ENCODE measurements around the gene CEP295NL. TPM values are rescaled to one million over a fixed set of nuclear protein-coding genes. Genes with fewer than 3 reads are reported as not detected.
A peak's percentile ranks its signal among the peaks of the same experiment; 100 is the strongest.

Gene CEP295NL
- polyA plus RNA-seq, 2 of the 4 experiments (the other 2 are of a cell fraction): 0.10 to 0.13 TPM

DNA sequence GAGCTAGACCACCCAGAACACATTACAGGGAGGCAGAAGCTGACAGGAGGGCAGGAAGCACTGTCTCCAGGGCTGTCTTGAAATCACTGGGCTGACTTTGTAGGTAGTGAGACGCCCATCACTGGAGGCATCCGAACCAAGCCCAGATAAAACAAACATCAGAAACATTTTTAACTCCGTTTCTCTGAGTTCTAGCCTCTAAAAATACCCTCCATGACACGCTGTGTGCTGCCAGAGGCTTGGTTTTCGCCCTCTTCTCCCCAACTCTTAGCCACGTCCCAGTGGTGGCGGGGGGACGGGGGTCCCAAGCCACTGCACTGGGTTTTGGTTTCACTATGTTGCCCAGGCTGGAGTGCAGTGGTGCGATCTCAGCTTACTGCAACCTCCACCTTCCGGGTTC, 1.2 kb downstream of the CEP295NL start:
- ChIA-PET POLR2A (no interaction called here), CTCF (interaction anchor here (0.6 to 7.8 kb wide), 6 partner anchors 8 to 1408 kb away, joined by 3 to 40 read pairs (median 10); no protein-coding TSS in a partner anchor)
- Histone ChIP-seq H3K9me3 (no peaks in the 10 kb centered on the region), H3K4me2 (no peak overlapping the region), H3K4me1 (peaks cover 22% of the 10 kb centered on the region), H3K4me3 (no peak overlapping the region), H3K27ac (no peak overlapping the region)
- DNase-seq (ENCODE audit: low read depth in 1 of 2, low spot score in 1 of 2) (no peak), FAIRE-seq (no peak), ATAC-seq (no peak)
- 91% methylated on average over 10 of the region's 10 CpGs for WGBS (ENCODE audit: missing lambda C conversion rate)
- TF ChIP-seq HES2 (IDR thresholded peaks at IDR 0.05): no peak
- TF ChIP-seq, protein P1, sequence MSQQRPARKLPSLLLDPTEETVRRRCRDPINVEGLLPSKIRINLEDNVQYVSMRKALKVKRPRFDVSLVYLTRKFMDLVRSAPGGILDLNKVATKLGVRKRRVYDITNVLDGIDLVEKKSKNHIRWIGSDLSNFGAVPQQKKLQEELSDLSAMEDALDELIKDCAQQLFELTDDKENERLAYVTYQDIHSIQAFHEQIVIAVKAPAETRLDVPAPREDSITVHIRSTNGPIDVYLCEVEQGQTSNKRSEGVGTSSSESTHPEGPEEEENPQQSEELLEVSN (IDR thresholded peaks at IDR 0.05; ENCODE audit: borderline replicate concordance, low read depth): no peak
- no peak for TF ChIP-seq SREBF2 (IDR thresholded peaks at IDR 0.05)
- TF ChIP-seq CHD4 (IDR thresholded peaks at IDR 0.05; ENCODE audit: borderline replicate concordance): 0 out of 2 replicates have a peak, but pooled peaks have one; percentile 51

GRCh38 chr17:78900816-78901215, 2.2 kb downstream of the CEP295NL start:
- no peak for TF ChIP-seq HOXA7 (CRISPR knock-in tag; IDR thresholded peaks at IDR 0.05)
- no peak for TF ChIP-seq ZNF302 (CRISPR knock-in tag; IDR thresholded peaks at IDR 0.05)
- TF ChIP-seq ZC3H11A (IDR thresholded peaks at IDR 0.05): no peak
- TF ChIP-seq JUNB (IDR thresholded peaks at IDR 0.05): no peak
- no peak for TF ChIP-seq BHLHE40 (IDR thresholded peaks at IDR 0.05; ENCODE audit: low read depth, low read length)
- TF ChIP-seq RAD21 (conservative IDR thresholded peaks at IDR 0.05 in 1 of 2, IDR thresholded peaks at IDR 0.05 in 1 of 2): no peak
- TF ChIP-seq CBX2 (IDR thresholded peaks at IDR 0.05; ENCODE audit: borderline replicate concordance, low read depth): no peak
- WGBS (ENCODE audit: missing lambda C conversion rate): 93% methylated on average over 29 of the region's 29 CpGs
- FAIRE-seq (no peak), DNase-seq (ENCODE audit: low read depth in 1 of 2, low spot score in 1 of 2) (no peak), ATAC-seq (no peak)
- ChIA-PET POLR2A (no interaction called here), CTCF (interaction anchor here (1.2 to 7.8 kb wide), 4 partner anchors 9 to 71 kb away, joined by 6 to 36 read pairs (median 22); no protein-coding TSS in a partner anchor)
- Histone ChIP-seq H3K9me3 (no peaks in the 10 kb centered on the region), H3K4me3 (no peak overlapping the region), H3K27ac (no peak overlapping the region), H3K4me2 (no peak overlapping the region), H3K4me1 (peaks cover 22% of the 10 kb centered on the region)

DNA sequence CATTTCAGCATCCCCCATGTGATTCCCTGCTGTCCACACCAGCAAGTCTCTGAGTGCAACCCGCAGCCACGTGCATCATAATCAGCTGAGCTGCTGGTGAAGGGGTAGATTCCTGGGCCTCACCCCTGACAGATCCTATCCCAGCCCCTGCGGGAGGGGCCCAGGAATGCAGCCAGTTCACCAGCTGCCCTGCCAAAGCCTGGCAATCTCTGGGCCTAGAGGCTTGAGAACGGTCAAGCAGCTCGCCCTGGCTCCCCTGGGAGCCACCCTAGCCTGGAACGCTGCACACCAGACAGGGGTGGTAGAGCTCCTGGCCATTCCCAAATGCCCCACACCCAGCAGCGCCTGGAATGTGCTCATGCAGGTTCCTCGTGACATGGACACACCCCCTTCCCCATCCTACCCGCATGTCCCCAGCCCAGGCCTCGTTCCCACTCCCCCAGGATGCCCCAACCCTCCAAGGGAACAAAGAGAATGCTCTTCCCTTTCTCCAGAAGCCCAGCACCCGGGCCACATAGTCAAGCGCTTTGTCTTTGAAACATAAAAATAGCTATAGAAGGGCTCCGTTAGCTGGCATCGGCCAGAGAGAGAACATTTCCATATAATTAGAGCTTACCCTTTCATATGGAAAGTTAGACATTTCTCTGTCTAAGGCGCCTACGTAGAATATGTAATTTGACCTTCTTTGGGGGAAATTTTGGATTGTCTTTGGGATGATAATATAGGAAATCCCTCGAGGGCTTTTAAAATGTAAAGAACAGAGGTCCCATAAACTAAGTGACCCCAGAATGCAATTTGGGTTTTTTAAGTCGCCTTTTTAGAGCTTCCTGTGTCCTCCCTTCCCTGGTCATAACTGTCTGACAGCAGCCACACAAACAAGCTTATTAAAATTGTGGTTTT, 3.4 kb downstream of the CEP295NL start:
- TF ChIP-seq MYC (IDR thresholded peaks at IDR 0.05; ENCODE audit: borderline replicate concordance, low read length) (no peak), TP53 (CRISPR knock-in tag; IDR thresholded peaks at IDR 0.05) (no peak), ZSCAN20 (CRISPR knock-in tag; IDR thresholded peaks at IDR 0.05) (no peak), CHD4 (IDR thresholded peaks at IDR 0.05; ENCODE audit: borderline replicate concordance) (no peak), FOSL2 (IDR thresholded peaks at IDR 0.05) (no peak), FOSL2 (CRISPR knock-in tag; IDR thresholded peaks at IDR 0.05) (no peak), SREBF2 (IDR thresholded peaks at IDR 0.05) (no peak)
- TF ChIP-seq, protein P2, sequence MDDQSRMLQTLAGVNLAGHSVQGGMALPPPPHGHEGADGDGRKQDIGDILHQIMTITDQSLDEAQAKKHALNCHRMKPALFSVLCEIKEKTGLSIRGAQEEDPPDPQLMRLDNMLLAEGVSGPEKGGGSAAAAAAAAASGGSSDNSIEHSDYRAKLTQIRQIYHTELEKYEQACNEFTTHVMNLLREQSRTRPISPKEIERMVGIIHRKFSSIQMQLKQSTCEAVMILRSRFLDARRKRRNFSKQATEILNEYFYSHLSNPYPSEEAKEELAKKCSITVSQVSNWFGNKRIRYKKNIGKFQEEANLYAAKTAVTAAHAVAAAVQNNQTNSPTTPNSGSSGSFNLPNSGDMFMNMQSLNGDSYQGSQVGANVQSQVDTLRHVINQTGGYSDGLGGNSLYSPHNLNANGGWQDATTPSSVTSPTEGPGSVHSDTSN (IDR thresholded peaks at IDR 0.05): no peak
- TF ChIP-seq, protein P3, sequence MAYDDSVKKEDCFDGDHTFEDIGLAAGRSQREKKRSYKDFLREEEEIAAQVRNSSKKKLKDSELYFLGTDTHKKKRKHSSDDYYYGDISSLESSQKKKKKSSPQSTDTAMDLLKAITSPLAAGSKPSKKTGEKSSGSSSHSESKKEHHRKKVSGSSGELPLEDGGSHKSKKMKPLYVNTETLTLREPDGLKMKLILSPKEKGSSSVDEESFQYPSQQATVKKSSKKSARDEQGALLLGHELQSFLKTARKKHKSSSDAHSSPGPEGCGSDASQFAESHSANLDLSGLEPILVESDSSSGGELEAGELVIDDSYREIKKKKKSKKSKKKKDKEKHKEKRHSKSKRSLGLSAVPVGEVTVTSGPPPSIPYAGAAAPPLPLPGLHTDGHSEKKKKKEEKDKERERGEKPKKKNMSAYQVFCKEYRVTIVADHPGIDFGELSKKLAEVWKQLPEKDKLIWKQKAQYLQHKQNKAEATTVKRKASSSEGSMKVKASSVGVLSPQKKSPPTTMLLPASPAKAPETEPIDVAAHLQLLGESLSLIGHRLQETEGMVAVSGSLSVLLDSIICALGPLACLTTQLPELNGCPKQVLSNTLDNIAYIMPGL (CRISPR knock-in tag; IDR thresholded peaks at IDR 0.05; ENCODE audit: borderline replicate concordance): no peak
- Histone ChIP-seq H3K4me2 (no peak overlapping the region), H3K4me3 (no peak overlapping the region), H3K4me1 (peaks cover 19% of the 10 kb centered on the region), H3K27ac (peak overlapping the region in 1 of 2 experiments; percentile 1; a peak in 1 of 6 replicates), H3K9me3 (no peaks in the 10 kb centered on the region)
- ChIA-PET CTCF (interaction anchor here (0.6 to 7.8 kb wide), 10 partner anchors 8 to 72 kb away, joined by 3 to 36 read pairs (median 4); no protein-coding TSS in a partner anchor), POLR2A (no interaction called here)
- FAIRE-seq (no peak), ATAC-seq (peak in 1 of 2 experiments; percentile 9; a peak in 2 of 6 replicates), DNase-seq (ENCODE audit: low read depth in 1 of 2, low spot score in 1 of 2) (no peak)
- 82% methylated on average over 18 of the region's 18 CpGs for WGBS (ENCODE audit: missing lambda C conversion rate)

Measured in A549 (cell line).